ENCODE measurements around the gene RNF223.
"Not testable (repeated sequence)": the region's sequence is repeated elsewhere in the genome, so short reads cannot be mapped to it uniquely, and the experiment has no call there.

Gene RNF223

GRCh38 chr1:1044455-1045078 is 29.5 kb downstream of the RNF223 start:
- DNase-seq (ENCODE audit: low read depth in 2 of 2): no peak

GRCh38 chr1:1043921-1044320 is 30.2 kb downstream of the RNF223 start:
- no peak for DNase-seq (ENCODE audit: low read depth in 2 of 2)

GRCh38 chr1:1043411-1043810 is 30.7 kb downstream of the RNF223 start:
- no peak for DNase-seq (ENCODE audit: low read depth in 2 of 2)

- no peak for DNase-seq (ENCODE audit: low read depth in 2 of 2)
These were observed 31.3 kb downstream of the RNF223 start for GRCh38 chr1:1042835-1043234.

GRCh38 chr1:1041873-1042272 is 32.2 kb downstream of the RNF223 start:
- no peak for DNase-seq (ENCODE audit: low read depth in 2 of 2)

- no peak for DNase-seq (ENCODE audit: low read depth in 2 of 2)
These were observed 33.0 kb downstream of the RNF223 start for GRCh38 chr1:1041092-1041523.

- peak; percentile 45 to 60 for DNase-seq (ENCODE audit: low read depth in 2 of 2)
These were observed 33.8 kb downstream of the RNF223 start for GRCh38 chr1:1040004-1040991.

GRCh38 chr1:1039145-1039910 is 34.8 kb downstream of the RNF223 start:
- no peak for DNase-seq (ENCODE audit: low read depth in 2 of 2)

- no peak for DNase-seq (ENCODE audit: low read depth in 2 of 2)
These were observed 35.4 kb downstream of the RNF223 start for GRCh38 chr1:1038694-1039093.

- DNase-seq (ENCODE audit: low read depth in 2 of 2): no peak
These were observed 36.5 kb downstream of the RNF223 start for GRCh38 chr1:1037366-1038327.

GRCh38 chr1:1035291-1035943 is 38.7 kb downstream of the RNF223 start:
- DNase-seq (ENCODE audit: low read depth in 2 of 2): no peak

- no peak for DNase-seq (ENCODE audit: low read depth in 2 of 2)
These were observed 39.7 kb downstream of the RNF223 start for GRCh38 chr1:1034439-1034781.

GRCh38 chr1:1033731-1034438 is 40.2 kb downstream of the RNF223 start:
- no peak for DNase-seq (ENCODE audit: low read depth in 2 of 2)

- peak; percentile 61 to 67 for DNase-seq (ENCODE audit: low read depth in 2 of 2)
These were observed 41.0 kb downstream of the RNF223 start for GRCh38 chr1:1033009-1033587.

- DNase-seq (ENCODE audit: low read depth in 2 of 2): no peak
These were observed 41.7 kb downstream of the RNF223 start for GRCh38 chr1:1032424-1032823.

GRCh38 chr1:1031659-1032235 is 42.4 kb downstream of the RNF223 start:
- DNase-seq (ENCODE audit: low read depth in 2 of 2): no peak

- not testable (repeated sequence) for DNase-seq (ENCODE audit: low read depth in 2 of 2)
These were observed 43.0 kb downstream of the RNF223 start for GRCh38 chr1:1030867-1031658.

- DNase-seq (ENCODE audit: low read depth in 2 of 2): no peak
These were observed 46.3 kb downstream of the RNF223 start for GRCh38 chr1:1027791-1028190.

All from stimulated activated CD8-positive, alpha-beta memory T cell treated with anti-CD3 and anti-CD28 coated beads, Interleukin-7, amount 100 ng/mL, for 1 hour (primary cell).